GM13977 (cell line): ENCODE results near the gene CTBP2.

Experiments used
- DNase-seq: peaks from one replicate; pipeline ENCODE4 v3.0.0; 2012; ENCODE audit warnings: low spot score
- in situ Hi-C: fragments of 300-500 bp; cut with MboI; formaldehyde crosslinking; loops from one replicate; pipeline ENCODE4 v1.12.0; 2022; ENCODE audit warnings: low sequenced_read_pairs, low pct_unique_long_range_greater_than_20kb, mixed read lengths, inconsistent platforms; ENCODE audit not compliant: unreplicated experiment
- TF ChIP-seq, protein P1 (sequence below): IDR thresholded peaks from 2 replicates; pipeline ENCODE4 v1.5.1; 2012; ENCODE audit warnings: mild to moderate bottlenecking, control low read depth; ENCODE audit not compliant: insufficient read depth; ENCODE audit errors: extremely low read depth, missing control alignments

Gene CTBP2

DNA sequence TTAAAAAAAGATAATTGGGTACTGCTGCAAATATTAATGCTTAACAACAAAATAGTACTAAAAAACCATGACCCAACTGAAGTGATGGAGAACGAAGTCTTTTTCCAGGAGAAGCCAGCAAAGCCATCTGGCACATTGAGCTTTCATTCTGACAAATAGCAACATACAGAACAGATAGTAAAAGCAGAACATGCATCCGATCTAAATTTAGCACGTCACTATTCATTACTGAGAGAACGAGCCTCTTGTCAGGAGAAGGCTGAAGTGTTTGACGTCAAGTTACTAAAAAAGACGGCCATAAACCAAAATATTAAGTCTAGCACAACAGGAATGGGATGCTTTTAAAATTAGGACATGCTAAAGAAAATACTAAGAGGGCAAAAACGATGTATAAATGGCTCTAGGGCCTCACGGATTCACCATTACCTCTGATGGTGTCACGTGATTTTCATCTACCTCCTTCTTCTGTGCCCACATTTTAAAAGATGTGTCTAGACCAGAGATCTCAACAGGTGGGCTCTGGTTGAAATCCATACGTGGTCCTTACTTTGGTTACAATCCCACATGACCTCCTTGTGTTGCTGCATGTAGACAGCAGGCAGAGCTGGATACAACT, 52.3 kb downstream of the CTBP2 start:
- DNase-seq, result no peak
- in situ Hi-C loops, result no loop called here
- TF ChIP-seq, protein P1, sequence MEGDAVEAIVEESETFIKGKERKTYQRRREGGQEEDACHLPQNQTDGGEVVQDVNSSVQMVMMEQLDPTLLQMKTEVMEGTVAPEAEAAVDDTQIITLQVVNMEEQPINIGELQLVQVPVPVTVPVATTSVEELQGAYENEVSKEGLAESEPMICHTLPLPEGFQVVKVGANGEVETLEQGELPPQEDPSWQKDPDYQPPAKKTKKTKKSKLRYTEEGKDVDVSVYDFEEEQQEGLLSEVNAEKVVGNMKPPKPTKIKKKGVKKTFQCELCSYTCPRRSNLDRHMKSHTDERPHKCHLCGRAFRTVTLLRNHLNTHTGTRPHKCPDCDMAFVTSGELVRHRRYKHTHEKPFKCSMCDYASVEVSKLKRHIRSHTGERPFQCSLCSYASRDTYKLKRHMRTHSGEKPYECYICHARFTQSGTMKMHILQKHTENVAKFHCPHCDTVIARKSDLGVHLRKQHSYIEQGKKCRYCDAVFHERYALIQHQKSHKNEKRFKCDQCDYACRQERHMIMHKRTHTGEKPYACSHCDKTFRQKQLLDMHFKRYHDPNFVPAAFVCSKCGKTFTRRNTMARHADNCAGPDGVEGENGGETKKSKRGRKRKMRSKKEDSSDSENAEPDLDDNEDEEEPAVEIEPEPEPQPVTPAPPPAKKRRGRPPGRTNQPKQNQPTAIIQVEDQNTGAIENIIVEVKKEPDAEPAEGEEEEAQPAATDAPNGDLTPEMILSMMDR, result no peak

DNA sequence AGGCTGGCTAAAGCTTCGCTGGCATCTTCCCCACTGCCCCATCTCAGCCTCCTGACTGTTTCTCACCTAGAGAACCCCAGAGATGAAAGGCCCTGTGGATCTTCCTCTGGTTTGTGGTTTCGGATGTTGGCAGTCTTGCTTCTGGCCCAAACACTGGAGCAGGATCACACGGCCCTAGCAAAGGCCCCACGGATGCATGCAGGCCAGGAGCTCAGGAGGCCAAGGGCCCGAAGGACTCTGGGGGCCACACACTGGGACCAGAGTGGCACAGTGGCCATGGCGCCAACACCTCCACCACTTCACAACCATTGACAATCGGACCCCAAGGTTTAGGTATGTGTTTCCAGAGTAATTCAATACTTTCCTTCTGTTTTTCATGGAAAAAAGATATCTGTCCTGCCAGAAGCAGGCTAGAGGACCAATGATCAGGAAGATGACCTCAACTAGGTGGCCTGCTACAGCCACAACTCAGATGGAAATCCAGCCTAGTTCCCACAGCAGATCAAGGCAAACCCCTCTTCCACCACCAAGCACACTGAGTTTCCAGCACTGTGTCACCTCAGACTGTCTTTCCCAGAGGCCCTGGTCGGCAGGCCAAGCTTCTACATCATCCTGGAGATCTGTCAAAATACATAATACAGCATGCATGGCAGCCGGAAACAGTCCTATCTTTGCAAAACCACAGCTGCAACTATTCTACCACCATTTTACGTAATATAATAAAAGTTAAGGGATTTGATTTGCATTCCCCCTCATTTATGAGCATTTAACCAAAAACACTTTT, 53.0 kb downstream of the CTBP2 start:
- TF ChIP-seq, protein P1, result no peak
- in situ Hi-C loops, result no loop called here
- no peak for DNase-seq

DNA sequence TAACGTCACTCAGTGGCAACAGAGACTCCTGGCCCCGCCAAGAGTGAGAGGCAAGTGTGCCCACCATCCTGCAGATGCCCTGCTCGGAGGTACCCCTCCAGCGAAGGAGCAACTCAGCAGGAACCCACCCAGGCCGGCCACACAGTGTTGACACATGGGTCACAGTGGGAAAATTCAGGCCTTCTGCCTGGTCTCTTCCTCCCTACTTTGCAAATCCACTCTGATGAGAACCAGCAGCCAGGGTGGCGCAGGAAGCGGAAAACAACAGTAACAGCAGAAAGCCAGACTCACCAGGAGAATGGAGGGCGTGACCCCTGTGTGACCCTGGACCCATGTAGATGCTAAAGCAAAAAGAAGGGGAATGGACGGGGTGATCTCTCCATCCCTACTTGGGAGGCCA, 53.8 kb downstream of the CTBP2 start:
- TF ChIP-seq, protein P1, result no peak
- in situ Hi-C loops, result no loop called here
- no peak for DNase-seq

DNA sequence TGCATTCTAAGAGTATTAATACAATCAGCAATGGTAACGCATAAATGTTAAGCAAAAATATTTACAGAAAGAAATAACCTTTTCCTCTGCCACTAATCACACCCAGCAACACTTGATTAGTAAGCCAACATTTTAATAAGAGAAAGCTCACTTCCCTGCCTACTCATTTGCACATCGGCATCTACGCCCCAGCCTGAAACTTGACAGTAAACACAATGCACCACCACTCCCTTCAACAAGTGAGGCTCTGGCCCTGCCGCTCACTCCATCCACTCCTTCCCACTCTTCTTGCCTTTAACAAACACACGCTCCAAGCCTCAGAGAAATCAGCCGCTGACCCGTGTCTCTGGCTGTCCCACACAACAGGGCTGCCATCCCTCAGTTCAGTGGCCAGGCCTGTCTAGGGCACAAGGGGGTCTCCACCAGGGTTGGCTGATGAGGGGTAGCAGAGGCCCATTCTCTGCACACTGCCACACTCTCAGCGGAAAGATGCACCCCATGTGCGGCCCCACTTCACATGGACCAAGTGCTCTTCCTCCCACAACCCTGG, 54.6 kb downstream of the CTBP2 start:
- DNase-seq, result no peak
- in situ Hi-C loops, result no loop called here
- TF ChIP-seq, protein P1, result no peak

DNA sequence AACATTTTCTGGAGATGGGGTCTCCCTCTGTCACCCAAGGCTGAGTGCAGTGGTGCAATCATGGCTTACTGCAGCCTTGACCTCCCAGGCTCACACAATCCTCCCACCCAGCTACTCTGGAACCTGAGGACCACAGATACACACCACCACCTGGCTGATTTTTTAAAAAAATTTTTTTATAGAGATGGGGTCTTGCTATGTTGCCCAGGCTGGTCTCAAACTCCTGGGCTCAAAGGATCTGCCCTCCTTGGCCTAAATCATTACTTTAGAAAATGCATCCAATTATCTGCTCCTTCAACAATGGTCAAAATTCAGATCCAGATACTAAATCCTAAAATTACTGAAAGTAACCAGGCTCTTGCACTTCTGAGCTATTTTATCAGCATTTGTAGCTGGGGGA, 55.2 kb downstream of the CTBP2 start:
- TF ChIP-seq, protein P1, result no peak
- in situ Hi-C loops, result no loop called here
- no peak for DNase-seq

DNA sequence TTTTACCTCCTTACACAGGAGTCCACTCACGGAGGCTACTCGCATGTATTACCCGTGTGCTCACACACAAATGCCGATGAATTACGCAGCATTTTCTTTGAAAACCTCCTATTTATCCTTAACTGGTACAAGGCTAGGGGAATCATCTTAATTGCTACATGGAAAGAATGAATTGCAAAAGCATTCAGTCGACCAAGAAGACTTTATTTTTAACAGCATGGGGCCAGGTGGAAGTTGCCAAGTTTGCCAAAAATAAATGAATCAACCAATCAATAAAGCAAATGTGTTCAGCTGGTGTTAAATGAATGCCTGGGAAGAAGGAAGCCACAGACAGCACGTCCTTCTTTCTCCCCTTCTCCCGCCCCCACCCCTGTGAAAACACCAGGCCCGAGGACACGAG, 55.8 kb downstream of the CTBP2 start:
- DNase-seq, result no peak
- TF ChIP-seq, protein P1, result no peak
- in situ Hi-C loops, result no loop called here
